ENCODE data around the gene STAU1. TPM values are rescaled to one million over a fixed set of nuclear protein-coding genes. Genes with fewer than 3 reads are reported as not detected.

STAU1 gene
- polyA plus RNA-seq, 3 donors, result 17.3 to 34.2 (median 24.0) TPM

DNA sequence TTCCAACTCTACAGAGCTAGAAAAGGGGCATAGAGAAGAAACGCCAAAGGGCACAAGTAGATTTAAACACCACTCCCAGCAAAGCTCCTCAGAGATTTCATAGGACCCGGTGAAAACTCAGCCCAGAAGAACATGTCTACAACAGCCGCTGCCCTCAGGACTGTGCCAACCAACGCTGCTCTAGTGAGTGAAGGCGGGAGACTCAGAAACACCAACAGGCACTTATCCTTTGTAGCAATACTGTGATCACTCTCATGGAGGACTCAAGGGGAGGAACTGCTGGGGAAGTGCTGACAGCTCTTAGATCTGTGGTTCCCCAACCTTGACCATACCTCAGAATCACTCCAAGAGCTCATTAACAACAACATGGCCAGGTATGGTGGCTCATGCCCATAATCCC is 39.5 kb downstream of the STAU1 start:
- H3K4me2 ChIP-seq (replicated peaks; ENCODE audit: extremely low read depth, low read length, poor library complexity, severe bottlenecking), result no peak overlapping the region
- H3K4me1 ChIP-seq (ENCODE audit: control insufficient read depth in 1 of 2, insufficient read depth in 2 of 2, low read length in 2 of 2), result no peaks in the 10 kb centered on the region
- H3K4me3 ChIP-seq (replicated peaks in 1 of 3; ENCODE audit: low read depth in 2 of 3, low read length in 3 of 3), result no peak overlapping the region
- H3K9ac ChIP-seq (ENCODE audit: insufficient read depth, low read length, poor library complexity, severe bottlenecking), result no peak overlapping the region
- H4K20me1 ChIP-seq (ENCODE audit: insufficient read depth, low read length), result peaks cover 21% of the 10 kb centered on the region
- H3K27ac ChIP-seq (ENCODE audit: low read depth in 1 of 2, low read length in 2 of 2), result no peak overlapping the region
- H3K79me2 ChIP-seq (ENCODE audit: insufficient read depth, low read length), result peaks cover 9% of the 10 kb centered on the region
- TF ChIP-seq, protein P1, sequence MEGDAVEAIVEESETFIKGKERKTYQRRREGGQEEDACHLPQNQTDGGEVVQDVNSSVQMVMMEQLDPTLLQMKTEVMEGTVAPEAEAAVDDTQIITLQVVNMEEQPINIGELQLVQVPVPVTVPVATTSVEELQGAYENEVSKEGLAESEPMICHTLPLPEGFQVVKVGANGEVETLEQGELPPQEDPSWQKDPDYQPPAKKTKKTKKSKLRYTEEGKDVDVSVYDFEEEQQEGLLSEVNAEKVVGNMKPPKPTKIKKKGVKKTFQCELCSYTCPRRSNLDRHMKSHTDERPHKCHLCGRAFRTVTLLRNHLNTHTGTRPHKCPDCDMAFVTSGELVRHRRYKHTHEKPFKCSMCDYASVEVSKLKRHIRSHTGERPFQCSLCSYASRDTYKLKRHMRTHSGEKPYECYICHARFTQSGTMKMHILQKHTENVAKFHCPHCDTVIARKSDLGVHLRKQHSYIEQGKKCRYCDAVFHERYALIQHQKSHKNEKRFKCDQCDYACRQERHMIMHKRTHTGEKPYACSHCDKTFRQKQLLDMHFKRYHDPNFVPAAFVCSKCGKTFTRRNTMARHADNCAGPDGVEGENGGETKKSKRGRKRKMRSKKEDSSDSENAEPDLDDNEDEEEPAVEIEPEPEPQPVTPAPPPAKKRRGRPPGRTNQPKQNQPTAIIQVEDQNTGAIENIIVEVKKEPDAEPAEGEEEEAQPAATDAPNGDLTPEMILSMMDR (IDR thresholded peaks at IDR 0.05), result no peak
- Mint-ChIP-seq H3K9me3 (no peaks in the 10 kb centered on the region), H3K27ac (peak overlapping the region in 2 of 7 donors; percentile 35 to 50), H3K36me3 (peaks cover 69 to 98% of the 10 kb centered on the region in 2 donors), H3K27me3 (ENCODE audit: low read depth in 3 of 3) (no peaks in the 10 kb centered on the region), H3K4me3 (no peak overlapping the region), H3K4me1 (no peaks in the 10 kb centered on the region)
- no peak for DNase-seq
- no peaks in the 10 kb centered on the region for H3K9me3 ChIP-seq (replicated peaks in 1 of 2; ENCODE audit: control insufficient read depth in 1 of 2, insufficient read depth in 1 of 2, low read length in 2 of 2)
- no peaks in the 10 kb centered on the region for H3K27me3 ChIP-seq (ENCODE audit: control insufficient read depth in 2 of 2, insufficient read depth in 2 of 2, low read length in 2 of 2)
- H2AFZ ChIP-seq (ENCODE audit: insufficient read depth, low read depth, low read length, poor library complexity, severe bottlenecking), result no peak overlapping the region
- H3K36me3 ChIP-seq (replicated peaks in 1 of 2; ENCODE audit: control insufficient read depth in 1 of 2, insufficient read depth in 2 of 2, low read length in 2 of 2), result peaks cover 71 to 96% of the 10 kb centered on the region in 2 donors
- intact Hi-C loops (cut with micrococcal nuclease), result no loop called here
- WGBS (ENCODE audit: insufficient coverage), result 100% methylated on average over 5 of the region's 5 CpGs

DNA sequence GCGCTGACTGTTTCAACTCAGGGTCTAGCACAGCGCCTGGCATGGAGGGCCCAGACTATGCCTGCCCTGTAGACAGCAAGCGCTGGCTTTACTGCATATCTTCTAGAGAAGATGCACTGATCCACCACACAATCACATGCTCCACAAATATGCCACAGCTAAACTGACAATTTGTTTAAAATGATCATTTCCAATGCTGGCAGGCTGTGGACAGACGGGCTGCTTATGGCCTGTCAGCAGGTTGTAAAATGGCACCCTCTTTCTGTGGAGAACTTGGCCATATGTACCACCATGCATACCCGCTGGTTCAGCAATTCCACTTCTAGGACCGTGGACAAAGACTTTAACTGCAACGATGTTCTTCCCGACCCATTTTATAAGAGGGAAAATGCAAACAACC is 40.8 kb downstream of the STAU1 start:
- TF ChIP-seq, protein P1 (IDR thresholded peaks at IDR 0.05), result no peak

More for the DNA sequence above, 40.8 kb downstream of the STAU1 start:
- H3K4me3 ChIP-seq (replicated peaks in 1 of 3; ENCODE audit: low read depth in 2 of 3, low read length in 3 of 3), result no peak overlapping the region
- Mint-ChIP-seq H3K4me3 (no peak overlapping the region), H3K27ac (no peak overlapping the region), H3K36me3 (peaks cover 74 to 96% of the 10 kb centered on the region in 2 donors), H3K9me3 (no peaks in the 10 kb centered on the region), H3K4me1 (no peaks in the 10 kb centered on the region), H3K27me3 (ENCODE audit: low read depth in 3 of 3) (peaks cover 0 to 2% (median 0%) of the 10 kb centered on the region in 3 donors)
- intact Hi-C loops (cut with micrococcal nuclease), result no loop called here
- H3K9ac ChIP-seq (ENCODE audit: insufficient read depth, low read length, poor library complexity, severe bottlenecking), result no peak overlapping the region
- H3K9me3 ChIP-seq (replicated peaks in 1 of 2; ENCODE audit: control insufficient read depth in 1 of 2, insufficient read depth in 1 of 2, low read length in 2 of 2), result no peaks in the 10 kb centered on the region
- no peak for DNase-seq
- no peak overlapping the region for H3K4me2 ChIP-seq (replicated peaks; ENCODE audit: extremely low read depth, low read length, poor library complexity, severe bottlenecking)
- peaks cover 17% of the 10 kb centered on the region for H4K20me1 ChIP-seq (ENCODE audit: insufficient read depth, low read length)
- no peak overlapping the region for H3K27ac ChIP-seq (ENCODE audit: low read depth in 1 of 2, low read length in 2 of 2)
- no peak overlapping the region for H2AFZ ChIP-seq (ENCODE audit: insufficient read depth, low read depth, low read length, poor library complexity, severe bottlenecking)
- H3K79me2 ChIP-seq (ENCODE audit: insufficient read depth, low read length), result peaks cover 9% of the 10 kb centered on the region
- peaks cover 73 to 98% of the 10 kb centered on the region in 2 donors for H3K36me3 ChIP-seq (replicated peaks in 1 of 2; ENCODE audit: control insufficient read depth in 1 of 2, insufficient read depth in 2 of 2, low read length in 2 of 2)
- no peaks in the 10 kb centered on the region for H3K27me3 ChIP-seq (ENCODE audit: control insufficient read depth in 2 of 2, insufficient read depth in 2 of 2, low read length in 2 of 2)
- no peaks in the 10 kb centered on the region for H3K4me1 ChIP-seq (ENCODE audit: control insufficient read depth in 1 of 2, insufficient read depth in 2 of 2, low read length in 2 of 2)
- WGBS (ENCODE audit: insufficient coverage), result 98% methylated on average over 6 of the region's 8 CpGs

Measured in CD14-positive monocyte (primary cell).